Transverse colon (tissue), 4 donors: ENCODE measurements around the gene PRPF40B. TPM values are rescaled to one million over a fixed set of nuclear protein-coding genes. Genes with fewer than 3 reads are reported as not detected.

Experiments
- DNase-seq: peaks from one replicate; pipeline ENCODE4 v3.0.0-alpha.2; 2019
- H3K27ac ChIP-seq, 4 donors: fragments of 200-600 bp; sonication (generic); 2 replicates each; pipeline ENCODE4 v1.5.1; 2016 to 2018; ENCODE audit warnings: inconsistent platforms in 4 of 4
- H3K27me3 ChIP-seq: fragments of 200-600 bp; sonication (generic); 2 replicates; pipeline ENCODE4 v1.5.1; 2017; ENCODE audit warnings: inconsistent platforms
- H3K36me3 ChIP-seq, 4 donors: fragments of 200-600 bp; sonication (generic); 2 replicates each; pipeline ENCODE4 v1.5.1; 2017 to 2019; ENCODE audit warnings: inconsistent platforms in 4 of 4
- H3K4me1 ChIP-seq, 4 donors: fragments of 200-600 bp; sonication (generic); 2 replicates each; pipeline ENCODE4 v1.5.1; 2017 to 2020; ENCODE audit warnings: inconsistent platforms in 4 of 4
- H3K4me3 ChIP-seq, 4 donors: fragments of 200-600 bp; sonication (generic); 1 replicate in 1 of 4; 2 replicates in 3 of 4; pipeline versions ENCODE4 v1.5.1 to v1.6.1; 2017 to 2019; ENCODE audit warnings: inconsistent platforms in 4 of 4
- H3K9me3 ChIP-seq, 2 donors: fragments of 200-600 bp; sonication (generic); 2 replicates each; pipeline ENCODE4 v1.5.1; 2017 to 2019; ENCODE audit warnings: inconsistent platforms in 2 of 2
- CTCF ChIP-seq, 5 experiments: fragments of 200-600 bp in 3 of 5; fragments of 450-650 bp in 2 of 5; sonication (generic) in 3 of 5; IDR thresholded peaks; 1 replicate in 2 of 5; 2 replicates in 3 of 5; pipeline ENCODE4 v1.5.1; 2016 to 2017; ENCODE audit warnings: antibody characterized with exemption in 5 of 5, inconsistent platforms in 3 of 5, mild to moderate bottlenecking in 2 of 5, moderate library complexity in 1 of 5
- EP300 ChIP-seq: sonication (generic); formaldehyde crosslinking; IDR thresholded peaks from one replicate; pipeline ENCODE4 v1.6.1; 2017; ENCODE audit warnings: antibody characterized with exemption, low read depth
- POLR2A ChIP-seq: fragments of 450-650 bp; IDR thresholded peaks from one replicate; pipeline ENCODE4 v1.6.1; 2016; ENCODE audit warnings: antibody characterized with exemption, mild to moderate bottlenecking, moderate library complexity
- POLR2AphosphoS5 ChIP-seq, 3 donors: sonication (generic); formaldehyde crosslinking; IDR thresholded peaks; one replicate each; pipeline ENCODE4 v1.6.1; 2016; ENCODE audit warnings: antibody characterized with exemption in 3 of 3
- WGBS, 2 donors: methylation state at CpG; one replicate each; pipeline ENCODE4 v1.1.5; 2018; ENCODE audit warnings: low coverage in 1 of 2; 5-methylcytosine and 5-hydroxymethylcytosine counted together
- in situ Hi-C, 4 donors: fragments of 200-750 bp; cut with MboI; loops; one replicate each; pipeline versions ENCODE4 v1.15.0 to v1.15.1; 2017; ENCODE audit warnings: low sequenced_read_pairs in 3 of 4, low pct_ligation_motif_present in 1 of 4, low pct_unique_long_range_greater_than_20kb in 1 of 4
- intact Hi-C: fragments of 100-400 bp; cut with DNase I; formaldehyde crosslinking; loops from one replicate; pipeline ENCODE4 v1.15.1; 2023; ENCODE audit warnings: low total_unique reads
- total RNA-seq, 4 donors: library from RNA; depleted of rRNA; stranded (reverse); fragments of >200 nt; gene quantifications; one replicate each; pipeline ENCODE4 v1.1.0, GENCODE V29; 2016

Gene PRPF40B
- total RNA-seq, 4 donors from 2014 or later = 3.7 to 12.7 (median 8.7) TPM

- 38% methylated on average over 8 of the region's 8 CpGs; no CpG with 5 or more reads in 1 of the 2 donors for WGBS, 2 donors
- TF ChIP-seq EP300 (no peak), CTCF (IDR thresholded peaks at IDR 0.05) (peak; percentile 72 to 81 (median 76)), POLR2A (no peak), POLR2AphosphoS5 (IDR thresholded peaks at IDR 0.05) (no peak)
- Histone ChIP-seq H3K36me3 (no peaks in the 10 kb centered on the region), H3K27me3 (no peaks in the 10 kb centered on the region), H3K4me1 (peaks cover 0 to 15% (median 2%) of the 10 kb centered on the region in 4 donors), H3K27ac (no peak overlapping the region), H3K9me3 (no peaks in the 10 kb centered on the region), H3K4me3 (no peak overlapping the region)
- intact Hi-C loops = no loop called here
- in situ Hi-C loops = no loop called here
- peak; percentile 76 for DNase-seq
These were observed 42.5 kb upstream of the PRPF40B start for GRCh38 chr12:49580572-49581535.

DNA sequence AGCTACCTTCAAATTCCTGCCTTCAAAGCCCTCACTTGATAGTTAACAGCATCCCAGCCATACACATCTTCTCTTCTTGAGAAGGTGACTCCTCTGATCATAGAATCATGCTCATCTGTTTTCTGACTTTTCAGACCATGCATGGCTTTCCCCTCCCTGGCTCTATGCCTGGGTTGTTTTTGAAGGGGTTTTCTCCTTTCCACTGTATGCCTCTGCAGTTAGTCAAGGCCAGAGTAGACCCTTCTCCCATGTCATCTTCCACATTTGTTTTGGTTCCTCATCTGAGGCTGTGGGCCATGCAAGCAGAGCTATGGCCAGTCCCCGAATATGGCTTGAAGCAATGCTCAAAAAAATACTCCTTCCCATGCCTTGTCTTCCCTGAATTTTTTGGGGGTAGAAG, 41.2 kb upstream of the PRPF40B start:
- in situ Hi-C loops (no loop called here), intact Hi-C loops (no loop called here)
- no peaks in the 10 kb centered on the region for H3K36me3 ChIP-seq
- TF ChIP-seq EP300 (no peak), POLR2A (no peak), CTCF (IDR thresholded peaks at IDR 0.05) (no peak), POLR2AphosphoS5 (IDR thresholded peaks at IDR 0.05) (no peak)
- H3K27ac ChIP-seq = peak overlapping the region in 1 of 4 donors; percentile 34
- no peaks in the 10 kb centered on the region for H3K9me3 ChIP-seq
- no peaks in the 10 kb centered on the region for H3K27me3 ChIP-seq
- 78% methylated on average over 1 of the region's 1 CpG; no CpG with 5 or more reads in 1 of the 2 donors for WGBS, 2 donors
- H3K4me3 ChIP-seq = no peak overlapping the region
- no peak for DNase-seq
- peaks cover 0 to 15% (median 2%) of the 10 kb centered on the region in 4 donors for H3K4me1 ChIP-seq

GRCh38 chr12:49582850-49583249, 40.5 kb upstream of the PRPF40B start:
- Histone ChIP-seq H3K27ac (peak overlapping the region in 3 of 4 donors; percentile 21 to 65 (median 37)), H3K4me3 (no peak overlapping the region), H3K36me3 (no peaks in the 10 kb centered on the region), H3K4me1 (peaks cover 0 to 15% (median 2%) of the 10 kb centered on the region in 4 donors), H3K27me3 (no peaks in the 10 kb centered on the region), H3K9me3 (no peaks in the 10 kb centered on the region)
- 40 to 41% methylated on average over 4 of the region's 4 CpGs for WGBS, 2 donors
- intact Hi-C loops = no loop called here
- TF ChIP-seq POLR2A = no peak
- TF ChIP-seq POLR2AphosphoS5 (IDR thresholded peaks at IDR 0.05) = no peak
- no peak for TF ChIP-seq EP300
- TF ChIP-seq CTCF (IDR thresholded peaks at IDR 0.05) = no peak
- in situ Hi-C loops = no loop called here
- DNase-seq = no peak

GRCh38 chr12:49583366-49584094, 39.8 kb upstream of the PRPF40B start:
- Histone ChIP-seq H3K9me3 (no peaks in the 10 kb centered on the region), H3K27ac (peak overlapping the region in 3 of 4 donors; percentile 21 to 65 (median 37)), H3K4me3 (no peak overlapping the region), H3K4me1 (peaks cover 0 to 15% (median 2%) of the 10 kb centered on the region in 4 donors), H3K27me3 (no peaks in the 10 kb centered on the region), H3K36me3 (no peaks in the 10 kb centered on the region)
- no peak for DNase-seq
- in situ Hi-C loops (no loop called here), intact Hi-C loops (no loop called here)
- 82 to 85% methylated on average over 12 to 13 of the region's 13 CpGs for WGBS, 2 donors
- no peak for TF ChIP-seq EP300
- no peak for TF ChIP-seq POLR2AphosphoS5 (IDR thresholded peaks at IDR 0.05)
